AG09309 (cell line): ENCODE data around the gene EPN1.
A peak's percentile ranks its signal among the peaks of the same experiment; 100 is the strongest.

Experiments used
- DNase-seq: peaks from one replicate; pipeline ENCODE4 v3.0.0-alpha.2; 2010; ENCODE audit warnings: low read depth
- H3K4me3 ChIP-seq: 2 replicates; pipeline ENCODE4 v1.5.1; 2011; ENCODE audit warnings: mild to moderate bottlenecking, low read depth, low read length, moderate library complexity; ENCODE audit not compliant: control insufficient read depth
- TF ChIP-seq, protein P1 (sequence below): IDR thresholded peaks from 2 replicates; pipeline ENCODE4 v1.5.1; 2011; ENCODE audit warnings: mild to moderate bottlenecking, low read depth, low read length, inconsistent platforms; ENCODE audit not compliant: insufficient read depth, control insufficient read depth; ENCODE audit errors: missing control alignments

EPN1 gene

DNA sequence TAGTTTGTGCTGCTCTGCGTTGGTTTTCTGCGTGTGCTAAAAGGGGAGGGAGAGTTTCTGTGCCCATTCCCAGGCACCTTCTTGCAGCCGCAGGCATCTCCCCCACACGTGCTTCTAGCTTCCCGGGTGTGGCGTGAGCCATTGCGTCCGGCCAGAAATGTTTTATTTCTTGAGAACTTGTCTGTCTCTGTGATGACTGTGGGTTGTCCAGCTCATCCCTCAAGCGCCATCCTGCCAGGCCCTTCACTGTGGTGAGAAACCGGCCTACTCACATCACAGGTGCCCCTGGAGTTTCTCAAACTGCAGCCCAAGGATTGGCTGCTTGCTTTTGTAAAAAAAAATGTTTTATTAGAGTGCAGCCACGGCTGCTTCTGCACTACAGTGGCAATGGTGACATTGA, 24.2 kb downstream of the EPN1 start:
- no peak for DNase-seq
- no peak overlapping the region for H3K4me3 ChIP-seq
- TF ChIP-seq, protein P1, sequence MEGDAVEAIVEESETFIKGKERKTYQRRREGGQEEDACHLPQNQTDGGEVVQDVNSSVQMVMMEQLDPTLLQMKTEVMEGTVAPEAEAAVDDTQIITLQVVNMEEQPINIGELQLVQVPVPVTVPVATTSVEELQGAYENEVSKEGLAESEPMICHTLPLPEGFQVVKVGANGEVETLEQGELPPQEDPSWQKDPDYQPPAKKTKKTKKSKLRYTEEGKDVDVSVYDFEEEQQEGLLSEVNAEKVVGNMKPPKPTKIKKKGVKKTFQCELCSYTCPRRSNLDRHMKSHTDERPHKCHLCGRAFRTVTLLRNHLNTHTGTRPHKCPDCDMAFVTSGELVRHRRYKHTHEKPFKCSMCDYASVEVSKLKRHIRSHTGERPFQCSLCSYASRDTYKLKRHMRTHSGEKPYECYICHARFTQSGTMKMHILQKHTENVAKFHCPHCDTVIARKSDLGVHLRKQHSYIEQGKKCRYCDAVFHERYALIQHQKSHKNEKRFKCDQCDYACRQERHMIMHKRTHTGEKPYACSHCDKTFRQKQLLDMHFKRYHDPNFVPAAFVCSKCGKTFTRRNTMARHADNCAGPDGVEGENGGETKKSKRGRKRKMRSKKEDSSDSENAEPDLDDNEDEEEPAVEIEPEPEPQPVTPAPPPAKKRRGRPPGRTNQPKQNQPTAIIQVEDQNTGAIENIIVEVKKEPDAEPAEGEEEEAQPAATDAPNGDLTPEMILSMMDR: no peak

DNA sequence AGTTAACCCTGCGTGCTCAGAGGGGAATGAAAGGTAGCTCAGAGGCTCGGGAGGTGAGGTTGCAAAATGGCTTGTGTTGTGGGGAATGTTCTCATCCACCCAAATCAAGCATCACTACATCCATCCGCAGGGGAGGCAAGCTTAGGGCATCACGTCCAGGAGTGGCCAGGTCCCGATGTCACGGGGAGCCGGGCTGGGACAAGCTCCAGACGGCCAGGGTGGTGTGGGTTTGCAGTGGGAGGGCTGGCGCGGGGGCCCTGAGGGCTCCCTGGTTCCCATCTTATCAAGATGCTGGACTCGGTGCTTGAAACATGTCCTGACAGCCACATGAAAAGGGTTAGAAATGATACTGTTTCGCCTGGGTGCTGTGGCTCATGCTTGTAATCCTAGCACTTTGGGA, 25.8 kb downstream of the EPN1 start:
- TF ChIP-seq, protein P1: no peak
- no peak overlapping the region for H3K4me3 ChIP-seq
- no peak for DNase-seq

DNA sequence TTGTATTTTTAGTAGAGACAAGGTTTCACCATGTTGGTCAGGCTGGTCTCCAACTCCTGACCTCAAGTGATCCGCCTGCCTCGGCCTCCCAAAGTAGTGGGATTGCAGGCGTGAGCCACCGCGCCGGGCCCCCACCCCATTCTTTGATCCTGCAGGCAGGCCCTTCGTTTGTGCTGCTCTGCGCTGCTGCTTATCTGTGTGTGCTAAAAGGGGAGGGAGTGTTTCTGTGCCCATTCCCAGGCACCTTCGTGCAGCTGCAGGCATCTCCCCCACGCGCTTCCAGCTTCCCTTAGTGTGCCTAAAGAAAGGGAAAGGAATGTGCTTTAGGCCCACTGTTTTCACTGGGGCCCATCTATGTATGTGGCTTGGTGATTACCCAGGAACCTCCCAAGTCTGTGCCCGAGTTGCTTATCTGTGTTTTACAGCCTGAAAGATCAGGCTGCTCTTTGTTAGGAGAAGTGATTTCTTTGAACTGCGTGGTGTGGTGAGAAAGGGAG, 27.2 kb downstream of the EPN1 start:
- no peak for DNase-seq
- no peak overlapping the region for H3K4me3 ChIP-seq
- TF ChIP-seq, protein P1: no peak

DNA sequence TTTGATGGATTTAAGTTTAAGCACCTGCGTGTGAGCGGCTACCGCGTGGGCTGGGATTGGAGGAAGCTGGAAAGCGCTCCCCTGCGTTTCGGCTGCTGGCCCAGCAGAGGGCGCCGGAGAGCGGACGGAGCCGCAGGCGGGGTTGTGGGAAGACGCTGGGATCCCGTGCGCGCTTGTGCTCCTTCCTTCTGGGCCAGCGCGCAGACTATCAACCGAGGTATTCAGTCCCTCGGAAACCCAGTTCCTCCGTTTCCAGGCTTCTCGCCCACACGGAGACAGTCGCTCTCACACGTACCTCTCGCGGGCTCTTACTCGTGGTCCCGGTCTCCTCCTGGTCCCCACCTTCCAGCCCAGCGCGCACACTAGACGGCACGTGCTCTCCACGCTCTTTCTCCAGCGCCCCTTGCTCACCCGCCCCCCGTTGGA, 28.8 kb downstream of the EPN1 start:
- TF ChIP-seq, protein P1: peak; percentile 75
- no peak overlapping the region for H3K4me3 ChIP-seq
- no peak for DNase-seq

- no peak overlapping the region for H3K4me3 ChIP-seq
- no peak for DNase-seq
- TF ChIP-seq, protein P1: no peak
Measured at GRCh38 chr19:55704494-55705245, 29.6 kb downstream of the EPN1 start.

DNA sequence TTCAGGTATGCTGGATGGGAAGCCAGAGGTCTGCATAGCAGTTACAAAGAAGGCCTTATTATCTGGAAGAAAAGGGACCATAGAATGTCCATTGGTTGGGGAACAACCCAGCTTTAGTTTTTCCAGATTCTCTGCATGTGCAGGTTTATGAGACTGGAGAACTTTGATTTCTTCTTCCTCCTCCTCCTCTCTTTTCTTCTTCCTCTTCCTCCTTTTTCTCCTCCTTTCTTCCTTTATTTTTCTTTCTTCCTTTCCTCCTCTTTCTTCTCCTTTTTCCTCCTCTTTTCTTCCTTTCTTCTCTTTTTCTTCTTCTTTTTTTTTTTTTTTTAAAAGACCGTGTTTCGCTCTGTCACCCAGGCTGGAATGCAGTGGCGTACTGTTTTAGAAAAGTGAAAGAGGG, 30.9 kb downstream of the EPN1 start:
- no peak for DNase-seq
- TF ChIP-seq, protein P1: no peak
- no peak overlapping the region for H3K4me3 ChIP-seq
